IPS-NIHi7 (cell line): ENCODE results near the gene PHOSPHO1.

Source experiments
- DNase-seq: peaks from one replicate; pipeline ENCODE4 v3.0.0; 2012; ENCODE audit warnings: mixed read lengths; ENCODE audit errors: extremely low spot score

Gene PHOSPHO1

DNA sequence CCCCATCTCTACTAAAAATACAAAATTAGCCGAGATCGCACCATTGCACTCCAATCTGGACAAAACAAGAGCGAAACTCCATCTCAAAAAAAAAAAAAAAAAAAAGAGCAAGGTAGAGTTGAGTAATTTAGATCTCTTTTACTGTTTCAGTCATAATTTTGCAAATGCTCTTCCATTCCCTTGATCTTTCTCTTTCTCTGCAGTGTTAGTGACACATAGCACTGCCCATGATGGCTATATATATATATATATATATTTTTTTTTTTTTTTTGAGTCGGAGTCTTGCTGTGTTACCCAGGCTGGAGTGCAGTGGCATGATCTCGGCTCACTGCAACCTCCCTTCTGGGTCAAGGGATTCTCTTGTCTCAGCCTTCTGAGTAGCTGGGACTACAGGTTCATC lies 12.2 kb upstream of the PHOSPHO1 start:
- DNase-seq, result no peak

DNA sequence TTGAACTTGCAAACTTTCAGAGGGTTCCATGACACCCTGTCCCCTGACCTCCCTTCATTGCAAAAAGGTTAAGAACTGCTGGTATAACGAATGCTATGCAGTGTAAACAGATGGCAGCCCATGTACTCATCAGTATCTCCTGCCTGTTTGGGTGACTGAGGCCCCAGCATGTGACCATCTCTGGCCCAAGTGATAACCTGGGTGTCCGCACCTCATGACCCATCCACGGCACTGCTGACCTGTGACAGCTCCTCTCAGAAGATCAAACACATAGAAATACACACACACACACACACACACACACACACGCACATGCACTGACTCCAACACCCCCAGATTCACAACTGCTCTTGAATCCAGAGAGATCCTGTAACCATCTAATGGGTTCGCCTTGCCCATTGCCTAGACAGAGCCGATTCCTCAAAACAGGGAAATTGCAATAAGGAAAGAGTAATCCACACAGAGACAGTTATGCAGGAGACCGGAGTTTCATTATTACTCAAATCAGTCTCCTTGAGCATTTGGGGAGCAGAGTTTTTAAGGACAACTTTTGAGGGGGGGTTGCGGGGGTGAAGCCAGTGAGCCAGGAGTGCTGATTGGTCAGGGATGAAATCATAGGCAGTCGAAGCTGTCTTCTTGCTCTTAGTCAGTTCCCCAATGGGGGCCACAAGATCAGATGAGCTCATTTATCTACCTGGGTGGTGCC lies 11.3 kb upstream of the PHOSPHO1 start:
- DNase-seq, result no peak

GRCh38 chr17:49241040-49241439 lies 10.5 kb upstream of the PHOSPHO1 start:
- DNase-seq, result no peak

DNA sequence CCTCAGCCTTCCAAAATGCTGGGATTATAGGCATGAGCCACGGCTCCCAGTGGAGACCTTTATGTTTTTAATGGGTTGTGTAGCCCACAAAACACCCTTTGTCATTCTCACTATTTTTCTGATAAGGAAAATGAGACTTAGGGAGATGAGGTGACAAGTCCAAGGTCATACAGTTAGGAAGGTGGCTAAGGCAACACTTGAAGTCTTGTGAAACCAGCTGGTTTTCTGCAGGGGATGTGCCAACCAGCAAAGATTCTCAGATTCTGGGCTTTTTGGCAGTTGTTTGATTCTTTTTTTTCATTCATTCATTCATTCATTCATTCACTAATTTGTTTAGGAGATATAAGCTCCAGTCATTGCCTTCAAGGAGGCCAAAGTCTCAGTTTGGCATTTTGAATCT lies 10.0 kb upstream of the PHOSPHO1 start:
- no peak for DNase-seq

DNA sequence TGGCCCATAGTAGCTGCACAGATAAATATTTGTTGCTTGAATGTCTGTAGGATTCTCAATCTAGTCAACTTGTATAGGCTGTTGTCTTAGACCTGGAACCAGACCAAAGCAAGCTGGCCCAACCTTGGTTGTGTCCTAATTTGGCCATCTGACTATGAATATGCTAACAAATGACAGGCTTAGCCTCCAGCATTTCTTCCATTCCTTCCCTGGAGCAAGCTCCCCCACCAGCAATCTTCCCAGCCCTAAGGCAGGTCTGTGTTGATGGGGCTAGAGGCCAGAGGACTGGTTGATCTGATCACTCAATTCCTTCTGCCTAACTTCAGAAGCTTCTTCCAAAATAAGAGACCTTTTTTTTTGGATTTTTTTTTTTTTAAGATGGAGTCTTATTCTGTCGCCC lies 9.4 kb upstream of the PHOSPHO1 start:
- DNase-seq, result no peak

DNA sequence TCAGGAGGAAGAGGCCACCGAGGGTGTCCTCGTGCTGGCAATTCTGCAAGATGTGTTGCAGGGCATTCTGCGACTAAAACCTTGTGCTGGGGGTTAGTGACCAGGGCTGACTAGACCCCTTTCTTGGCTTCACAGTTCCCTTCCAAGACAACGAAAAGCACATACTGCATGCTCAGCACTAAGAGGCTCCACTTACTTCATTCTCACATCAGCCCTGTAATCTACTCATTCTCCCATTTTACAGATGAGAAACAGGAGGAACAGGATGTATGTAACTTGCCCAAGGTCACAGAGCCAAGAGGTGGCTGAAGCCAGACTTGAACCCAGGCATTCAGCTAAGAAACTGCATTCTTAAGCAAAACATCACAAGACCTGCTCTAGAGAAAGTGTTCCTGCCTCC lies 5.3 kb upstream of the PHOSPHO1 start:
- DNase-seq, result no peak

- DNase-seq, result no peak
These were observed 4.0 kb upstream of the PHOSPHO1 start for GRCh38 chr17:49234509-49235080.

DNA sequence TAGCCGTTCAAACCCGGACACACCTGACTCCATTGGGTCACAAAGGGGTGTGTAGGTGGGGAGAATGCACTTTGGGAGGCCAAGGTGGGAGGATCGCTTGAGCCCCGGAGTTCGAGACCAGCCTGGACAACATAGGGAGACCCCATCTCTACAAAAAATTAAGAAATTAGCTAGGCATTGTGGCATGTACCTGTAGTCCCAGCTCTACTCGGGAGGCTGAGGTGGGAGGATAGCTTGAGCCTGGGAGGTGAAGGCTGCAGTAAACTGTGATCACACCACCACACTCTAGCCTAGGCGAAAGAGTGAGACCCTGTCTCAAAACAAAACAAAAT lies 942 bp upstream of the PHOSPHO1 start:
- no peak for DNase-seq

DNA sequence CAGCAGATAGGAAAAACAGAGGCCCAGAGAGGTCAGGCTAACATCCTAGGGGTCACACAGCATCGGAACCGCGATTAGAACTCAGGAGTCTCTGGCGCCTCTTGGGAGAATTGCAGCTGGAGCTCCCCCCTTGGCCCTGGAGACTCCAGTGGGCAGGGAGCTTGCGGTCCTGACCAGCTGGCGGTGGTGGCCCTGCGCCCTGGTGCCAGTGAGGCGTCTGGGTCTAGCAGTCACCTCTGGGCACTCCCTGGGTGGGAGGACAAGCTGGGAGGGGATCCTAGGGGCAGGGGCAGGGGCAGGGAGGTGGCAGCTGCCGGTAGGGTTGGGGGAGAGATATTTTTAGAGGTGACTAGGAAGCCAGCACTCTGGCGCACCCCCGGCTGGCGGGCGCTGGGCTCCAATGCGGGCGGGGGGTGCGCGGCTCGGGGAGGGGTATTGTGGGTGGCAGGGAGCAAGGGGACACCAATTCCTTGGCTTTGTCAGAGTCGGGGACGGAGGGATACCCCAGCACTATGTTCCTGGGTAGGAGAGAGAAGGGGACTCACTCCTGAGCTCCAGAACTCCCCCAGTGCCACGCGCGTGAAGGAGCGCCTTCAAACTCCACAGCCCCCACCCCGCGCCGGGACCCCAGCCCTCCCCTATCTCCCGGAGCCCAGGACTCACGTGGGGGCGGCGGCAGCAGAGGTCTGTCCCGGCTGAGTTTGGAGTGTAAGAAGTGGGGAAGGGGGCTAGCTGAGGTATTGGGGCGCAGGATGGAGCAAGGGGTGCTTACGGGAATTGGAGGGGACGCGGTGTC lies 584 bp downstream of the PHOSPHO1 start:
- DNase-seq, result no peak

DNA sequence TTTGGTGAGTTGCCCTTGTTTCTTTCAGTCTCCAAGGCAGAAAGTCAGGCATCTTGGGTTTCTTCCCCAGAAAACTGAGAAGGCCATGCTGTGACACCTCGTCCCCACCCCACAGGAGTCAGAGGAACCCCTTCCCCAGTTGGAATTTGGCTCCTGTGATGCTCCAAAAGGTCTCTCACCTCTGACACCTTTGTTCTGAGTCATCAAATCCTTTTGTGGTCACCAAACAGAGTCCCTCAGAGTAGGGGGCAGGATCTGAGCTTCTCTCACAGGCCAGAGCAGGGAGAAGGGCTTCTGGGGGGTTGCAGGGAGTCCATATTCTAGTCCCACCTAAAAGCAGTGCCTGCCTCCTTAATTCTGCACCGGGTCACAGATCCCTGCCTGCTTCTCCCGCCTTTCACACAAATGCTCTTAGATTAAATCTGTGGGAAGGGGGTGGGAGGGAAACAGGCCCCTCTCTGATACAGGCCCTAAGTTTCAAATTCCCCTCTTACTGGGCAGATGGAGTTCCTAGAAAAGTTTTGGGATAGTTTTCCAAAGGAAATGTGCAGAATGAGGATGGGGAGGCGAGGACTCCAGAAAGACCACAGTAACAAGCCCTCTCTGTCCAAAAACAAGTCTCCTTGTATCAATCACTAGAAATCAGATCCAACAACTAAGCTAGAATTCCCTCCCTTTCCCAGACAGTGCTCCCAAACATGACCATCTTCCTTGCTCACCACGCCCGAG lies 1.3 kb downstream of the PHOSPHO1 start:
- no peak for DNase-seq

DNA sequence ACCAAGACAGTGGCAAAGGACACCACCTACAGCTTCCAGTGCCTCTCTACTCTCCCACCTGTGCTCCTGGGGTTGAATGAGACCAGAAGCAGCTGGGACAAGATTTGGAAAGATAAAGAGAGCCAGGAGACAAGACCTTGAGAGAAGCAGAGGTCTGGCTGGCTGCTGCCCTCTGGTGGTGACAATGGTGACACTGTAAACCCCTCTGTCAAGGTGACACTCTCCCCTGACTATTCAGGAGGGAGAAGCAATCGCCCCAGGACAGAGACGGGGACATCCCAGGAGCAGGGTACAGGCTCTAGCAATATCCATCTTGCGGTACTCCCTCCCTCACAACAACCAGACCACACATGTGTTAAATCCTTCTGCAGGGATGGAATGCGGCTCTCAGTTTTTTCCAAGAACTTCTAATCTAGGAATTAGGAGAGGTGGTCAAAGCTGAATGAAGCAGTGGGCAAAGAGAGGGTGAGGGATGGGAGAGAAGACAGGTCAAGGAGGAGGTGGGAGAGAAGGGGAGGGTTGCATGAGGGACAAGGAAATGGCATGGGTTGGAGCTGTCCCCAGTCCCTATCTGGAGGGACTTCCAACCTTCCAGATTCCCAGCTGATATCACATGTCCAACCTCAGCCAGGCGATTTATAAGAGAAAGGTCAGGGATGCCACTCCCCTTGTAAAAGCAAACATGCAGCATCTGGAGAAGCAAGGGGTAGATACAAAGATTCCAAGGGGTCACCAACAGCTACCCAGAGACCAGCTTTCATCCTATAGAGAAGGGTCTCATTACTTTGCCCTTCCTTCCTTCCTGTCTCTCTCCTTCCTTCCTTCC lies 2.9 kb downstream of the PHOSPHO1 start:
- peak; percentile 80 for DNase-seq

GRCh38 chr17:49226771-49227435 lies 3.7 kb downstream of the PHOSPHO1 start:
- no peak for DNase-seq

GRCh38 chr17:49225554-49226236 lies 4.9 kb downstream of the PHOSPHO1 start:
- DNase-seq, result no peak

GRCh38 chr17:49224997-49225337 lies 5.6 kb downstream of the PHOSPHO1 start:
- DNase-seq, result no peak

DNA sequence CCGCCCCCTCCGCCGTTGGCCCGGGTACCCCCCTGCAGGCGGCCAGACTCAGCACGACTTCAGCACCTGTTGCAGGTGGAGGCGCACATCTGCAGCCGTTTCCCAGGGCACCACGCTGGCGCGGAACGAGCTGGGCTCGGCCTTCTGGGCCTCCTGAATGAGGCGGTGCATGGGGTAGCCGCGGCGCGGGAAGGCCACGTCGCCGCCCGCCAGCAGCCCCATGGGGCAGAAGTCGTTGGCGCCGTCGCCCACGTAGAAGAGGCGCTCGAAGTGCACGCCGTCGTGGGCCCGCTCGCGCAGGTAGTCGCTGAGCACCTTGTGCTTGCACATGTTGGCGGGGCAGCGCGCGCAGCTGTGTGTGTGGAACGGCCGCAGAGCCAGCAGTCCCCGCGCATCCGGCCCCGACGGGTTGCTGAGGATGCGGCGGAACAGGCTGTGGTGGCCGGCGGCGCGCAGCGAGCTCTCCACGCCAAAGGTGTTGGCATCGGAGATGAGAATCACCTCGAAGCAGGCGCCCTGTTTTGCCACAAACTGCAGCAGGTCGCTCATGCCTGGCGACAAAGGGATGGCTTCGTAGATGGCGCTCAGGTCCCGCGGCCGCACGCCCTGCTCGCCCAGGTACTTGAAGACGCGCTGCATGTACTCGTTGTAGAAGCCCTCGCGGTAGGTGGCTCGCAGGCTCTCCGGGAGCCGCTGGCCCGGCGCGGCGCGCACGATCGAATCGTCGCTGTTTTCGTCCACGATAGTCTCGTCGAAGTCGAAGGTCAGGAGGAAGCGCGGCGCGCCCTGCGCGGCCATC lies 6.2 kb downstream of the PHOSPHO1 start:
- DNase-seq, result peak; percentile 41

DNA sequence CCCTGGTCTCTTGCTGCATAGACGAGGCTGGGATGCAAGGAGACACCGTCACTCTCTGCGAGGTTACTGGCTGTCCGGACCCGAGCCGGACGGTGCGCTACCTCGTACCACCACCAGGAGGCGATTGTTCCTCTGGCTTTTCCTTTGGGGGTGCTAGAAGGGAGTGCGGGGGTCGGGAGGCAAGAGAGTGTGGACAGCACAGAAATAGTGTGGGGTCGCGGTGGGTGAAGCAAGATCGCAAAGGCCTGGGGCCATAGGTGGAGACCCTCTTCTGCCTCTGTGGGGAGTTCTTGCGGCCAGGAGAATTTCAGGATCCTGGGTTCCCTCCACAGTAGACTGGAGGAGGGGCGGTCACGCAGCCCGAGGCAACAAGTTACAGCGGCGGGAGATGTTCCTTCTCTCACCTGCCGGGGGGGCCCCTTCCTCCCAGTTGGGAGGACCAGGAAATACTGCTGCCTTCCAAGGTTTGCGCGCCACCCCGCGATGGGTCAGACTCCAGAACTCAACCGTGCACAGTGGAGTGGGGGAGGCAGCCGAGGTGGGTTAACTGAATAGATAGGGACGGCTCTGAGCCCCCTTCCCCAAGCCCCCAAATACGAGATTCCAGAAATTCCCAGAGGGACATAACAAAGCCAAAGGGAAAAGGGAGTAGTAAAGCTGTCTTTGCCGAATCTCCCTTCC lies 6.9 kb downstream of the PHOSPHO1 start:
- peak; percentile 82 for DNase-seq

GRCh38 chr17:49223168-49223516 lies 7.4 kb downstream of the PHOSPHO1 start:
- no peak for DNase-seq

- no peak for DNase-seq
These were observed 10.6 kb downstream of the PHOSPHO1 start for GRCh38 chr17:49219987-49220386.
